ENCODE results near the gene SCNM1. TPM values are rescaled to one million over a fixed set of nuclear protein-coding genes. Genes with fewer than 3 reads are reported as not detected.
"Not testable (repeated sequence)": the region's sequence is repeated elsewhere in the genome, so short reads cannot be mapped to it uniquely, and the experiment has no call there.

Gene SCNM1
- total RNA-seq, 1 donor from 2014 or later, result 24.2 TPM

DNA sequence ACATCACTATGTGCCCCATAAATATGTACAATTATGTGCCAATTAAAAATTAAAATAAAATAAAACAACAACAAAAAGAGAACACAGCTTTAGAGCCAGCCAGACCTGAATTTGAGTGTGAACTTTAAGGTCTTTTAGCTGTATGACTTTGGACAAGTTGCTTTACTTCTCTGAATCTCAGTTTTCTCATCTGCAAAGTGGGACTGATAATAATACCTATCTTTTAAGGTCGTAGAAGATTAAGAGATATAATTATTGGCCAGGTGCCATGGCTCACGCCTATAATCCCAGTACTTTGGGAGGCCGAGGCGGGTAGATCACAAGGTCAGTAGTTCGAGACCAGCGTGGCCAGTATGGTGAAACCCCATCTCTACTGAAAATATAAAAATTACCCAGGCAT is 27.4 kb downstream of the SCNM1 start:
- no peak for DNase-seq (ENCODE audit: low spot score)

DNA sequence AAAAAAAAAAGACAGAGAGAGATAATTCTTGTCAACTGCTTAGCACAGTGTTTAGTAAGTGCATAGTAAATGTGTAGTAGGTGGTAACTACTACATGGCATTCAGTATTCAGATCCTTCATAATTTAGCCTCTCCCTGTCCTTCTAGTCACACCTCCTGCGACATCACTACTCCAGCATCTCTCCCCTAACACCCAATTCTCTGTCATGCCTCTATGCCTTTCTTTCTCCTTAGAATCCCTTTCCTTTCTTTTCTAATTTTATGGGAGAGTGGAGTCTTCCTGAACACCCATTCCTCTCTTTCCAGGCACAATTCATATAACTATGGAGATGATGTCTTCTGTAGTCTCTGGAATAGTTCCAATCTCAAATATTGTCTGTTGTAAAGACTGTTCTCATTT is 27.9 kb downstream of the SCNM1 start:
- DNase-seq (ENCODE audit: low spot score), result no peak

DNA sequence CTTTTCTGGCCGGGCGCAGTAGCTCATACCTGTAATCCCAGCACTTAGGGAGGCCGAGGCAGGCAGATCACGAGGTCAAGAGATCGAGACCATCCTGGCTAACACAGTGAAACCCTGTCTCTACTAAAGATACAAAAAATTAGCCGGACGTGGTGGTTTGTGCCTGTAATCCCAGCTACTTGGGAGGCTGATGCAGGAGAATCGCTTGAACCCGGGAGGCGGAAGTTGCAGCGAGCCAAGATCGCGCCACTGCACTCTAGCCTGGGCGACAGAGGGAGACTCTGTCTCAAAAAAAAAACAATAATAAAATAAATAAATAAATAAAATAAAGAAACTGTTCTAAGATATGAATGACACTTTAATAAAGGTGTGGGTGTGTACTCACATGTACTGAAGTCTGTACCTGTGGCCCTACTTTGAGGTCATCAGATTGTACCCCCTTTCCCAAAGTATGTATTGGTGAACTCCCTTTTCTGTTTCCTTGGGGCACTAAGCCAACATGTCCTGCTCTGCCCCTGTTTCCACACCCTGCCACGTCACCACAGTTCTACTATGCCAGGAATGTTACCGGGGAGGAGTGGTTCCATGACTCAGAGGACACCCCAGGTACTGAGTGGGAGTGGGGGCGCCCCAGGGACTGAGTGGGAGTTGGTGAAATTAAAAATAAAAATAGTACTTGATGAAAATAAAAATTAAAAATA is 29.1 kb downstream of the SCNM1 start:
- peak; percentile 87 for DNase-seq (ENCODE audit: low spot score)

DNA sequence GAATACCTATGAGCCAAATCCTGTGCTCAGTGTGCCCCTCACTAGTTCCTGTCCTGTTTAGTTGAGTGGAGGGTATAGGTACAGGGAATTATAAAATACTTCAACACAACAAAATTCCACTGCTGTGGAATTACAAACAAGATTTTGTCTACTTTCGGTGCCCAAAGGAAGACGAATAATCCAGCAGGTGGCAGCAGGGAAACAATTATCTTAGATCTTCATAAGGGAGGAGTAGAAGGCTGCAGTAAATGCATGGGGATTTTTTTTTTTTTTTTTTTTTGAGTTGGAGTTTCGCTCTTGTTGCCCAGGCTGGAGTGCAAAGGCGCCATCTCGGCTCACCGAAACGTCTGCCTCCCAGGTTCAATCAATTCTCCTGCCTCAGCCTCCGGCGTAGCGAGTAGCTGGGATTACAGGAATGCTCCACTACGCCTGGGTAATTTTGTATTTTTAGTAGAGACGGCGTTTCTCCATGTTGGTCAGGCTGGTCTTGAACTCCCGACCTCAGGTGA is 30.4 kb downstream of the SCNM1 start:
- DNase-seq (ENCODE audit: low spot score), result peak; percentile 65

DNA sequence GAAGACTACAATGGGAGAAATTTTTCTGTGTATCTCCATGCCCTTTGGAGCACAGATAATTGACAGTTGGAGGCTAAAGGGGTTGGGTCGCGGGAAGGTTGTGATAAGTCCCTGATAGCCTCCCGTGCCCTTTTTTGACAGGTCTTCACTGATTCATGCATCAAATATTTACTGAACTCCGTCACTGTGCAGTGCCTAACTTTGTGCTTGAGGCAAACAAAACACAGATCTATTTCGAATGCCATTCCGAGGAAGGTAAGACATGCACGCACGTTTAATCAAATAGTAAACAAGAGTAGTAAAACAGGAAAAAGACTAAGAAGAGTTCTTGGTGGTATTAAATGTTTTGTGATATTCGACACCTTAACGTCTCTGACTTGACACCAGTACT is 31.9 kb downstream of the SCNM1 start:
- no peak for DNase-seq (ENCODE audit: low spot score)

DNA sequence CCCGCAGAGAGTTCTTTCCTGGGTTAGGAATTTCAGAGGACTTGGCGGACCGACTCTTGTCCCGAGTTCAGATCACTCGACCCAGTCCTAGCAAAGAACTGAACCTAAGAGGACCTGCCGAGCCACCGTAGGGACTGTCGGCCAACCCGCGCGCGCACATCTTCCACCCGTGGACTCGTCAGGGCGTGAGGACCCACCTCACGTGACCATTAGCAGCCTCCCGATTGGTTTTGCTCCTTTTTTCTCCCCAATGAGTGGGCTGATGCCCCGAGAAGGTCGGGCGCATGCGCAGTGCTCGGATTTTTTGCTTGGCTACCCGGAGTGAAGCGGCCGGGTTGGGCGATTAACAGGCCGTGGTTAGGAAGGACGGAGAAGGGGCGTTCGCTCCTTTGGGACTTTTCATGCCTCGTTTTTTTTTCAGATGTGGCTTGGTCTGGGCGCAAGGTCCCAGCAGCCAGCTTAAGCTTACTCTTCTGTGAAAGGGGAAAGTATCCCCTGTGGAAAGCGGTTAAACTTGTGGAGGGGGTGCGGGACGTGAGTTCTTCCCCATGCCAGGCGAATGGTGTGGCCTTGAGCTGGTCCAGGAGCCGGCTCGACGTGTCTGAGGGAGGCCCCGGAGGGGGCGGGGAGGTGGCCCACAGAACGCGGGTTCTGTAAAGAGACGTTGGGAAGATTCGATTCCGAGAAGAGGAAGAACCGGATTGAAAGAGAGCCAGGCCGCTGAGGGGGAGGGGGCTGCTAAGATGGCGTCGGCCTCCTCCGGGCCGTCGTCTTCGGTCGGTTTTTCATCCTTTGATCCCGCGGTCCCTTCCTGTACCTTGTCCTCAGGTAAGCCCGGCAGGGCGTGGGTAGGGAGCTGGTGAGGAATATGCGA is 32.5 kb downstream of the SCNM1 start, which contains the start of gene PIP5K1A:
TSS of gene PIP5K1A (plus strand) at position 299 of the 874 bp plus-strand sequence. CDS start at position 744, 445 bp downstream.
- peak; percentile 99 for DNase-seq (ENCODE audit: low spot score)

DNA sequence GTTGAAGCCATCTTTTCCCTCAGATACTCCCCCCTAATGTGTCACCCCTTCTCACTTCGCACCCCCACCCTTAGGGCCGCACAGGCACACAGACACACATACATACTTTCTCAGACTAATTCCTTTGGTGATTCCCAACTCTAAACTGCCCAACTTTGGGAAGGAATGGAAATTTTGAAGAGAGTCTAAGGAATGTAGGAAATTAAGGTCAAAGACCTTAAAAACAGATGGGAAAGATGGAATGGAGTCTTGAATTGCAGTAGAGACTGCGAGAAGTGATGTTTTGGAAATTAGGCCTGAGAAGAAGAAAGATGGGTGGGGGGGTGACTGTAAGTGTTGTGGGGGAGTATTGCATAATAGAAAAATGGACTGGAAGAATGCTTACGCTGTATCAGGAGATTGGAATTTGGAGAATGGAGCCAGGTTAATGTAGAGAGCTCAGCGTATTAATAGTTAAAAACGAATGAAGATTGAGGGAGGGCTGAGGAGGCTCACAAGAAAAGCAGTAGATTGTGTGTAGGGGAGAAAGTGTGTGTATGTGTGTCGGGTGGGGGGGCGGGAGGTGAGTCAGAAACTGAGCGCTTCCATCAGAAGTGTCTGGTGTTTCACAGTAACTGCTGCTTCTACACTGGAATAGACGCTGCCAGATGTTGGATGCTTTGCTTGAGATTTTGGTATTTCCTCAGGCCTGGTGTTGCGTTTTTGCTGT is 34.1 kb downstream of the SCNM1 start:
- no peak for DNase-seq (ENCODE audit: low spot score)

DNA sequence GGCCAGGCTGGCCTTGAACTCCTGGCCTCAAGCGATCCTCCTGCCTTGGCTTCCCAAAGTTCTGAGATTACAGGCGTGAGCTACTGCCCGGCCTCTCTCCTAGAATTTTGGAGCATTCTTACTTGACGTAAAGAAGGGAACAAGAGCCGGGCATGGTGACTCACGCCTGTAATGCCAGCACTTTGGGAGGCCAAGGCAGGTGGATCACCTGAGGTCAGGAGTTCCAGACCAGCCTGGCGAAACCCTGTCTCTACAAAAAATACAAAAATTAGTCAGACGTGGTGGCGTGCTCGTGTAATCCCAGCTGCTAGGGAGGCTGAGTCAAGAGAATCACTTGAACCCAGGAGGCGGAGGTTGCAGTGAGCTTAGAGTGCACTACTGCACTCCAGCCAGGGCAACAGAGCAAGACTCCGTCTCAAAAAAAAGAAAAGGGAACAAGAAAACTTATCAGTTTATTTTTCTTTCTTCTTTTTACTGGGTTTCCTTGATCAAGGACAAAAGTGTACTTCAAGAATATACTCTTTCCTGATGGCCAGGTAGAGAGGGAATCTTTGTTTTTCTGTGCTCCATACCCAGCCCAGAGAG is 39.5 kb downstream of the SCNM1 start:
- DNase-seq (ENCODE audit: low spot score), result not testable (repeated sequence)

DNA sequence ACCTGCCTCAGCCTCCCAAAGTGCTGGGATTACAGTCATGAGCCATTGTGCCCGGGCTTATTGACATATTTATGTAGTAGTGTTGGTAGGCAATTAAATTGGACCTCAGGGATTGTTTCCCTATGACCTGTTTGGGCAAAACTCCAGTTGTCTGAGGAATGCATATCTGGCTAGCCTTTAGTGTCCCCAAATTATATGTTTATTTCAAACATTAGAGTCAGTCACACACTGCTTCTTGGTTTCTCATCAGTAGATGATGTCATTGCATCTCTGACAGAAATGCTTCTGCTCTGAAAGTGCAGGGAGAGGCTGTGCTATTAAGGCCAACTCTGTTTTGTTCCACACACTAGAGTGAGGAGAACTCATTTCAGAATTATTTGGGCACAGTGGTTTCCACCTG is 44.9 kb downstream of the SCNM1 start:
- DNase-seq (ENCODE audit: low spot score), result no peak

DNA sequence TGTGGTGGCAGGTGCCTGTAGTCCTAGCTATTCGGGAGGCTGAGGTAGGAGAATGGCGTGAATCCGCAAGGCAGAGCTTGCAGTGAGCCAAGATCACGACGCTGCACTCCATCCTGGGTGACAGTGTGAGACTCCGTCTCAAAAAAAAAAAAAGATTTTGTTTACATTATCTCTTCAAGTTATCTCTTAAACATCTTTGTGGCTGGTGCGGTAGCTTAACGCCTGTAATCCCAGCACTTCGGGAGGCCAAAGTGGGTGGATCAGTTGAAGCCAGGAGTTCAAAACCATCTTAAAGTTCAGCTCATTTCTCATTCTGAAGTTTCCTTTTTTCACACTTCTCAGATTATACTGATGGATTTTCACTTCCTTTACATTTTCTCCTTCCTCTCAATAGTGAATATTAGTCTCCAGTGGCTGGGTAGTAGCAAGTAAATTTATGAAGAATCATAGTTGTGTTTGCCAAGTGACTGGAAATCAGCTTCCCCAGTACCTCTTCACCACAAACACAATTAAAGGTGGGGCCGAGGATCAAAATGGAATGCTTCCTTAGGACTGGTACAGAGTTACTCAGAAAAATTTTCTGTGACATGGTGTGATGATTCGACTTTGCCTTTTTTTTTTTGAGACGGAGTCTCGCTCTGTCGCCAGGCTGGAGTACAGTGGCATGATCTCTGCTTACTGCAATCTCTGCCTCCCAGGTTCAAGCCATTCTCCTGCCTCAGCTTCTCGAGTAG is 46.2 kb downstream of the SCNM1 start:
- no peak for DNase-seq (ENCODE audit: low spot score)

DNA sequence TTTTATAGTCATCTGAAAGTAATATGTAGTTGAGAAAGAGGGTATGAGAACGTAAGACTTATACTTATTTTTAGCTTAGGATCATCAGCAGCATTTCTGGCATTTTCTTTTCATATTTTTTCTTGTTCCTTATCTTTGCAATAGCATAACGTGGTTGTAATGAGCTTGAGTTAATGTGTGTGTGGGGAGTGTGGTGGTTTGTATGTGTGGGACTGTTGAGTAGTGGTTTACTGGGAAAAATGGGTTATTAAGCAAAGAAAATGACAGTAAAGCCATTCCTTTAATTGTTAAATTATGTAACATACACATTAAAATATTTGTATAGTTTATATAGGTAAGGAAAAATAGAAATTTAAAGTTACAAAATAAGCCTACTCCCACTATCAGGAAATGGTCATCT is 47.6 kb downstream of the SCNM1 start:
- no peak for DNase-seq (ENCODE audit: low spot score)

Other genes with a start within 250 kb of the SCNM1 start
- 56.9 TPM for gene SETDB1, start 239.8 kb upstream of the SCNM1 start, total RNA-seq
- 138 TPM for gene CERS2, start 191.3 kb upstream of the SCNM1 start, total RNA-seq
- gene ANXA9, start 183.9 kb upstream of the SCNM1 start, total RNA-seq, result 39.7 TPM
- gene MINDY1, start 159.2 kb upstream of the SCNM1 start, total RNA-seq, result 34.0 TPM
- 26.7 TPM for gene PRUNE1, start 157.7 kb upstream of the SCNM1 start, total RNA-seq
- gene BNIPL, start 129.6 kb upstream of the SCNM1 start, total RNA-seq, result 10.5 TPM
- 5.9 TPM for gene C1orf56, start 118.4 kb upstream of the SCNM1 start, total RNA-seq
- gene CDC42SE1, start 106.5 kb upstream of the SCNM1 start, total RNA-seq, result 172 TPM
- 1.4 TPM for gene MLLT11, start 105.7 kb upstream of the SCNM1 start, total RNA-seq
- 26.6 TPM for gene GABPB2, start 95.4 kb upstream of the SCNM1 start, total RNA-seq
- 6.2 TPM for gene SEMA6C, start 19.5 kb upstream of the SCNM1 start, total RNA-seq
- gene TNFAIP8L2, start 9.5 kb upstream of the SCNM1 start, total RNA-seq, result 0.34 TPM
- 12.0 TPM for gene LYSMD1, start 242 bp upstream of the SCNM1 start, total RNA-seq
- 2.0 TPM for gene TMOD4, start 9.8 kb downstream of the SCNM1 start, total RNA-seq
- gene VPS72, start 24.1 kb downstream of the SCNM1 start, total RNA-seq, result 52.1 TPM
- 55.9 TPM for gene PIP5K1A, start 32.4 kb downstream of the SCNM1 start, total RNA-seq
- 120 TPM for gene PSMD4, start 88.6 kb downstream of the SCNM1 start, total RNA-seq
- 27.8 TPM for gene ZNF687, start 116.2 kb downstream of the SCNM1 start, total RNA-seq
- 91.5 TPM for gene PI4KB, start 161.3 kb downstream of the SCNM1 start, total RNA-seq
- gene RFX5, start 181.1 kb downstream of the SCNM1 start, total RNA-seq, result 32.5 TPM
- gene SELENBP1, start 206.6 kb downstream of the SCNM1 start, total RNA-seq, result 57.1 TPM
- 205 TPM for gene PSMB4, start 233.4 kb downstream of the SCNM1 start, total RNA-seq

All from ureter (tissue), 1 donor.